Measurements from ENCODE around the gene MACROD2. TPM values are rescaled to one million over a fixed set of nuclear protein-coding genes. Genes with fewer than 3 reads are reported as not detected.

The MACROD2 gene
- total RNA-seq, 1 donor from 2014 or later = not detected

GRCh38 chr20:14633507-14633906 is 638.2 kb downstream of the MACROD2 start:
- Mint-ChIP-seq H3K27me3 (ENCODE audit: low read depth) (no peaks in the 10 kb centered on the region), H3K9me3 (peaks cover 43% of the 10 kb centered on the region), H3K4me1 (ENCODE audit: low read depth) (no peaks in the 10 kb centered on the region), H3K27ac (no peak overlapping the region), H3K36me3 (ENCODE audit: low read depth) (no peaks in the 10 kb centered on the region), H3K4me3 (ENCODE audit: low read depth) (no peak overlapping the region)
- intact Hi-C loops (cut with micrococcal nuclease) = no loop called here
- DNase-seq (ENCODE audit: low spot score) = no peak

DNA sequence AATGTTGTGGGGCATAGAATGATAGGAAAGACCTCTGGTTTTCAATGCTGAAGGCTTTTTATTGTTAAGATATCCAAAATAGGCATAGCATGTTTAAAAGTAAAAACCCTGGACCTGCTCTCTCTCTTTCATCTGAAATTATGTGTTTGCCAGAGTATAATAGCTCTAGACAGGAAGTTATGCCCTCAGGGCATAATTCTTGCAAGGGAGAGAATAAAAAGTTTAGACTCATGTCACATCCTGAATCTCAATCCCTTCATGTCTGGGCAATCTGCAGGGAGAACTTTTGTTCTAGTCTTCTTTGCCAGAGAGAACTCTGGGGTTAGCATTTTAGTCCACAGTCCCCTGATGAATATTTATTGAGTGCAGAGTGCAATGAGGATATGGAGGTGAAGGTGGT is 639.3 kb downstream of the MACROD2 start:
- no peaks in the 10 kb centered on the region for H3K36me3 Mint-ChIP-seq (ENCODE audit: low read depth)
- intact Hi-C loops (cut with micrococcal nuclease) = no loop called here
- DNase-seq (ENCODE audit: low spot score) = no peak
- peaks cover 46% of the 10 kb centered on the region for H3K9me3 Mint-ChIP-seq
- H3K4me1 Mint-ChIP-seq (ENCODE audit: low read depth) = no peaks in the 10 kb centered on the region
- no peaks in the 10 kb centered on the region for H3K27me3 Mint-ChIP-seq (ENCODE audit: low read depth)
- H3K27ac Mint-ChIP-seq = no peak overlapping the region
- H3K4me3 Mint-ChIP-seq (ENCODE audit: low read depth) = no peak overlapping the region

DNA sequence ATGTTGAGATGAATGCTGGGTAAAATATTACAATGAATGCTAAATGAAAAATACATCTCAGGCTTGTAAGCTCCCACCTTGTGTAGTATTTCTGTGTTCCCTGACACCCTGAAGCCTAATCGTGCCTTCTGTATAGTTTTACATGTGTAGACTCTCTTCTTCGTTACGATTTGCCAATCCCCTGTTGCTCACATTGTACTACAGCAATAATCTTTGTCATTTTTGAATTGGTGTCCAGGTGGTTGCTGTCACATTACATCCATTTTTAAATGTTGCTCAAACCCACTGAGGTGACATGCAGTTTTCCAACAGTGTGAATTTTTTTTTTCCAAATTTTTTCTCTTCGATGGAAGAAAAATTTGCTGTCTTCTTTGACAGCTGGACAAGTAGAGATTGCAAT is 642.1 kb downstream of the MACROD2 start:
- no peaks in the 10 kb centered on the region for H3K27me3 Mint-ChIP-seq (ENCODE audit: low read depth)
- no peak overlapping the region for H3K4me3 Mint-ChIP-seq (ENCODE audit: low read depth)
- H3K27ac Mint-ChIP-seq = no peak overlapping the region
- intact Hi-C loops (cut with micrococcal nuclease) = no loop called here
- no peaks in the 10 kb centered on the region for H3K4me1 Mint-ChIP-seq (ENCODE audit: low read depth)
- H3K36me3 Mint-ChIP-seq (ENCODE audit: low read depth) = no peaks in the 10 kb centered on the region
- H3K9me3 Mint-ChIP-seq = peaks cover 57% of the 10 kb centered on the region
- DNase-seq (ENCODE audit: low spot score) = no peak

DNA sequence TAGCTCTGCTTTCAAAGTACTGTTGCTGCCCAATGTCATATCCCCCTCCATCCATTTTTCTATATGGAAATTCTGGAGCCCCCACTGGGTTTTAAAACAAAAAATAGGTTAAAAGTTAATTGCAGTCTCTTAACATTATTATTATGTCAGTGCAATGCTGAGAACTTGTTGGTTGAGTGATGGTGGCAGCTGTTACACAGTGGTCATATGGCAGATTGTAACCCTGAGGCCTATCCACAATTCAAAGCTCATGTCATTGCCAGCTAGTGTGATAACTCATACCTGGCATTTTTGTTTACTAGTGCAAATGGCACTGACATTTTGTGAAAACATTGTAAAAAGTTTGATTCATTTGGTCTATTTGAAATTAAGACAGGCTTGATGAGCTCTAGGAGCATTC is 647.8 kb downstream of the MACROD2 start:
- intact Hi-C loops (cut with micrococcal nuclease) = no loop called here
- Mint-ChIP-seq H3K36me3 (ENCODE audit: low read depth) (no peaks in the 10 kb centered on the region), H3K9me3 (peaks cover 34% of the 10 kb centered on the region), H3K27me3 (ENCODE audit: low read depth) (no peaks in the 10 kb centered on the region), H3K27ac (no peak overlapping the region), H3K4me3 (ENCODE audit: low read depth) (no peak overlapping the region), H3K4me1 (ENCODE audit: low read depth) (no peaks in the 10 kb centered on the region)
- no peak for DNase-seq (ENCODE audit: low spot score)

GRCh38 chr20:14643556-14643955 is 648.2 kb downstream of the MACROD2 start:
- Mint-ChIP-seq H3K9me3 (peaks cover 38% of the 10 kb centered on the region), H3K36me3 (ENCODE audit: low read depth) (no peaks in the 10 kb centered on the region), H3K4me3 (ENCODE audit: low read depth) (no peak overlapping the region), H3K27ac (no peak overlapping the region), H3K4me1 (ENCODE audit: low read depth) (no peaks in the 10 kb centered on the region), H3K27me3 (ENCODE audit: low read depth) (no peaks in the 10 kb centered on the region)
- intact Hi-C loops (cut with micrococcal nuclease) = no loop called here
- no peak for DNase-seq (ENCODE audit: low spot score)

DNA sequence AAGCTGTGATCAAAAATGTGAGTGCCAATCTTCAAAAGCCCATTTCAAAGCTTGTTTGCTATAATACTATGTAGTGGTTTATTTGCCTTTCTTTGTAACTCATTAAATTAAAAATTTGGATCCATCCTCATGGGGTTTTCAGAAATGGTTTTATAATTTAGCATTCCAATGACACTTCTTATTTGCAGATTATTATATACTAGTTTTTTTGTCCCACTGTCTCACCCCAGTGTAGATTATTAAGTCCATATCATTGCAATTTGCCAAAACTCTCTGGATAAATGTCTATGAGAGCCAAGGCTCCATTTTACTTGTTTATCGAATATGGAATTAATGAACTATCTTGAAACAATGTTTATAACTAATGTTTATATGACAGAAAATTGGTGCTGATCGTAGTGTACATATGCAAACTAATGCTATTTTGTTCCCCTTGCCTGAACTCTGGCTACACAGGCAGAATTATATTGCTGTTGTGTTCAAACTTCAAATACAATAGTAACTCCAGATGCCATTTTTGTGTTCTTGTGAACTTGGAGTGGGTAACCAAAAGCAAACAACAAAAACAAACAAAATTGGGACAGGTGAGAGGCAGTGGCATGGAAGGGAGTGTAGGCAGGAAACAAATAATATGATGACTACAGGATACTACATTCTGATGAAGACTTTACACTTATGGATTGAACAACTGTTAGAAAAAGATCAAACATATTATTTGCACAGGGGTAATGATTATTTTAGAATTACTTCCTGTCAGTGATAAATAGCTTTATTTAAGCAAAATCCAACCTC is 649.2 kb downstream of the MACROD2 start:
- intact Hi-C loops (cut with micrococcal nuclease) = no loop called here
- Mint-ChIP-seq H3K4me1 (ENCODE audit: low read depth) (no peaks in the 10 kb centered on the region), H3K27ac (no peak overlapping the region), H3K27me3 (ENCODE audit: low read depth) (no peaks in the 10 kb centered on the region), H3K4me3 (ENCODE audit: low read depth) (no peak overlapping the region), H3K9me3 (peaks cover 38% of the 10 kb centered on the region), H3K36me3 (ENCODE audit: low read depth) (no peaks in the 10 kb centered on the region)
- DNase-seq (ENCODE audit: low spot score) = no peak

GRCh38 chr20:14647016-14647415 is 651.7 kb downstream of the MACROD2 start:
- Mint-ChIP-seq H3K4me1 (ENCODE audit: low read depth) (no peaks in the 10 kb centered on the region), H3K36me3 (ENCODE audit: low read depth) (no peaks in the 10 kb centered on the region), H3K27me3 (ENCODE audit: low read depth) (no peaks in the 10 kb centered on the region), H3K9me3 (peaks cover 27% of the 10 kb centered on the region), H3K4me3 (ENCODE audit: low read depth) (no peak overlapping the region), H3K27ac (no peak overlapping the region)
- intact Hi-C loops (cut with micrococcal nuclease) = no loop called here
- DNase-seq (ENCODE audit: low spot score) = no peak

DNA sequence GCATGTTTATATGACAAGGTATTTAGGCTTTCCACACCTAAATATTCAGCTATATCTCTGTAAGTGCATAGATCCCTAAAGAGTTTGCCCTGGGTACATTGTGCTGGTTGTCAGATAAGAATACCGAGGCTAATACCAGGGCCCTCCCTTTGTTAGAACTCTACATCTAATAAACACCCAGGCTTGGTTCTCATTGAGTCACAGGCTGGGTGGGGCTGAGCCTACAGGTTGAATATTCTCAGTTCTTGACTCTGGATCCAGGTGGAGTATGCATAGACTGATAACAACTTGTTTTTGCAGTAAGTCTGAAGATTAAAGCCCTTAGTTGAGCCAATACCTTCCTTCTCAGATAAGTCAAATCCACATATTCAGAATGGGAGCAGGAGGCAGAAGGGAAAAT is 654.3 kb downstream of the MACROD2 start:
- H3K9me3 Mint-ChIP-seq = peaks cover 22% of the 10 kb centered on the region
- no peaks in the 10 kb centered on the region for H3K27me3 Mint-ChIP-seq (ENCODE audit: low read depth)
- intact Hi-C loops (cut with micrococcal nuclease) = no loop called here
- no peak overlapping the region for H3K27ac Mint-ChIP-seq
- H3K36me3 Mint-ChIP-seq (ENCODE audit: low read depth) = no peaks in the 10 kb centered on the region
- no peaks in the 10 kb centered on the region for H3K4me1 Mint-ChIP-seq (ENCODE audit: low read depth)
- no peak for DNase-seq (ENCODE audit: low spot score)
- no peak overlapping the region for H3K4me3 Mint-ChIP-seq (ENCODE audit: low read depth)

GRCh38 chr20:14657266-14658005 is 662.1 kb downstream of the MACROD2 start:
- no peaks in the 10 kb centered on the region for H3K27me3 Mint-ChIP-seq (ENCODE audit: low read depth)
- no peak overlapping the region for H3K27ac Mint-ChIP-seq
- intact Hi-C loops (cut with micrococcal nuclease) = no loop called here
- no peak overlapping the region for H3K4me3 Mint-ChIP-seq (ENCODE audit: low read depth)
- H3K4me1 Mint-ChIP-seq (ENCODE audit: low read depth) = no peaks in the 10 kb centered on the region
- DNase-seq (ENCODE audit: low spot score) = no peak
- peaks cover 24% of the 10 kb centered on the region for H3K9me3 Mint-ChIP-seq
- H3K36me3 Mint-ChIP-seq (ENCODE audit: low read depth) = no peaks in the 10 kb centered on the region

DNA sequence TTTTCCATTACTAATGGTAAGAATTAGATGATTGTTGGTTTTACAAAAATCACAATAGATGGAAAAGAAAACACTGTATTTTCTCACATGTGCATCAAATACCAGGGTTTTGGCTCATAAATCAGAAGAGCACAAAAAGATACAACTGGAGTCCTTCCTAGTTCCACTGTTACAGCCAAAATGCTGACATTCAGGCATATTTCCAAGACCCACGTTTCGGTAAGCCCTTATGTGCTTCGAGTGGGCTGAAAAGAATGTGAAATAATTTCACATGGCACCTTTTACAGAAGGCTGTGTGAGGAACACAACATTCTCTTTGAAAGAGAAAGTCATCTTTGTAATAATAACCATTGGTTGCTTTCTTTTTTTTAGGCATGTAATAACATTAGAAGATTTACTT is 668.8 kb downstream of the MACROD2 start:
- Mint-ChIP-seq H3K27ac (no peak overlapping the region), H3K9me3 (peaks cover 28% of the 10 kb centered on the region), H3K4me3 (ENCODE audit: low read depth) (no peak overlapping the region), H3K27me3 (ENCODE audit: low read depth) (no peaks in the 10 kb centered on the region), H3K36me3 (ENCODE audit: low read depth) (no peaks in the 10 kb centered on the region), H3K4me1 (ENCODE audit: low read depth) (no peaks in the 10 kb centered on the region)
- no peak for DNase-seq (ENCODE audit: low spot score)
- intact Hi-C loops (cut with micrococcal nuclease) = no loop called here

DNA sequence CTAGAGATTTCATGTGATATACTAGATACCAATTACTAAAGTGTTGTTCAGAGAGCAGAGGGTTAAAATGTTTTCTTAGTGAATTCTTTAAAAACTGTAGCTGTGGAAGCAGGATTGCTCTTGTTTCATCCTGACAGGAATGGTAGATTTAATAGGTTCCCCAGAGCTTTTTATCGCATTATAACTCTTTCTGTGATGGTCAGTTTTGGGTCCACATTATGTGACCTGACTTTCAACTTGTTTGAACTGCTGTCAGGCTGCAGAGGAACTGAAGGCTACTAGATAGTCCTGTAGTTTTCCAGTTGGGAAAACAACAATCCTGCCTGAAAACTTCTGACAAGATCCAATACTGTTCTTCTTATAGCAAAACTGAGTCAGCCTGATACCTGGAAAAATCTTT is 671.4 kb downstream of the MACROD2 start:
- no peak overlapping the region for H3K4me3 Mint-ChIP-seq (ENCODE audit: low read depth)

GRCh38 chr20:14667226-14667625 is 671.9 kb downstream of the MACROD2 start:
- DNase-seq (ENCODE audit: low spot score) = no peak
- H3K36me3 Mint-ChIP-seq (ENCODE audit: low read depth) = no peaks in the 10 kb centered on the region
- H3K9me3 Mint-ChIP-seq = peaks cover 21% of the 10 kb centered on the region
- no peak overlapping the region for H3K4me3 Mint-ChIP-seq (ENCODE audit: low read depth)
- H3K27ac Mint-ChIP-seq = no peak overlapping the region
- H3K4me1 Mint-ChIP-seq (ENCODE audit: low read depth) = no peaks in the 10 kb centered on the region
- intact Hi-C loops (cut with micrococcal nuclease) = no loop called here
- H3K27me3 Mint-ChIP-seq (ENCODE audit: low read depth) = no peaks in the 10 kb centered on the region

More for the DNA sequence above, 671.4 kb downstream of the MACROD2 start:
- H3K27ac Mint-ChIP-seq = no peak overlapping the region
- no peaks in the 10 kb centered on the region for H3K27me3 Mint-ChIP-seq (ENCODE audit: low read depth)
- H3K9me3 Mint-ChIP-seq = peaks cover 25% of the 10 kb centered on the region
- intact Hi-C loops (cut with micrococcal nuclease) = no loop called here
- no peaks in the 10 kb centered on the region for H3K4me1 Mint-ChIP-seq (ENCODE audit: low read depth)
- H3K36me3 Mint-ChIP-seq (ENCODE audit: low read depth) = no peaks in the 10 kb centered on the region
- DNase-seq (ENCODE audit: low spot score) = no peak

DNA sequence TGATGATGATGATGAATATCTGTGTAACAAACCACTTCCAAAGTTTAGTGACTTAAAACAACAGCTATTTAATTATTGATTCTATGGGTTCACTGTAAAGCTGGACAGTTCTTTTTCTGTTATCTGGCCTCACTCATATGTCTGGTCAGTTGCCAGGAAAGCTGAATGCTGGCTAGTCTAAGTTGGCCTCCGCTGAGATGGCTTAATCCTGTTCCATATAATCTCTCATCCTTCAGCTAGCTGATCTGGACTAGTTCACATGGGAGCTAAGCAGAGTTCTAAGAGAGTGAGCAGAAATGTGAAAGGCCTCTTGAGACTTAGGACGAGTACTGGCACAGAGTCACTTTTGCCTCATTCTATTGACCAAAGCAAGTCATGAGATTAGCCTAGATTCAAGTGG is 676.8 kb downstream of the MACROD2 start:
- H3K9me3 Mint-ChIP-seq = peaks cover 24% of the 10 kb centered on the region
- H3K27ac Mint-ChIP-seq = no peak overlapping the region
- no peaks in the 10 kb centered on the region for H3K27me3 Mint-ChIP-seq (ENCODE audit: low read depth)
- H3K4me1 Mint-ChIP-seq (ENCODE audit: low read depth) = no peaks in the 10 kb centered on the region
- intact Hi-C loops (cut with micrococcal nuclease) = no loop called here
- H3K4me3 Mint-ChIP-seq (ENCODE audit: low read depth) = no peak overlapping the region
- DNase-seq (ENCODE audit: low spot score) = no peak
- no peaks in the 10 kb centered on the region for H3K36me3 Mint-ChIP-seq (ENCODE audit: low read depth)

Measured in activated T-helper 2 cell treated with anti-CD3 and anti-CD28 coated beads, Interferon-gamma antibody, Interleukin-2, Interleukin-4, amounts not matched to agents 10 μg/mL and 5 μg/mL and 100 μg/mL, durations not matched to agents 14 hours and 24 hours and 36 hours (primary cell).